ENCODE measurements around the gene DHX32.
"Not testable (repeated sequence)": the region's sequence is repeated elsewhere in the genome, so short reads cannot be mapped to it uniquely, and the experiment has no call there.

Gene DHX32

GRCh38 chr10:125881192-125881591 is at the start of gene DHX32:
Gene DHX32, minus strand, starts transcription at chr10:125881292. Its CDS starts 468 bp downstream, at chr10:125880824.
- FAIRE-seq: no peak

DNA sequence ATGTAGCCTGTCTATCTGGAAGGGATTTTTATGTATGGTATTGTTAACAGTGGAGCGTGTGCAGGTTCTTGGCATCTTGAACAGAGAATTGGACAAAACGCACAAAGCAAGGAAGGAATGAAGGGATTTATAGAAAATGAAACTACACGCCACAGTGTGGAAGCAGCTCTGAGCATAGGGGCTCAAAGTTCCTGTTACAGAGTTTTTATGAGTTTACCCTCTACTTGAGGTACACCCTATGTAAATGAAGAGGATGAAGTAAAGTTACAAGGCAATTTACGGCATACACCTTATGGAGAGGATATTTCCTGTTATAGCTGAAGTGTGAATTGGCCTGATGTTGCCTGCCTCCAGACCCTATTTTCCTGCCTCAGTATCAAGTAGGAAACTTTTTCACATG is 48.5 kb upstream of the DHX32 start:
- no peak for FAIRE-seq

DNA sequence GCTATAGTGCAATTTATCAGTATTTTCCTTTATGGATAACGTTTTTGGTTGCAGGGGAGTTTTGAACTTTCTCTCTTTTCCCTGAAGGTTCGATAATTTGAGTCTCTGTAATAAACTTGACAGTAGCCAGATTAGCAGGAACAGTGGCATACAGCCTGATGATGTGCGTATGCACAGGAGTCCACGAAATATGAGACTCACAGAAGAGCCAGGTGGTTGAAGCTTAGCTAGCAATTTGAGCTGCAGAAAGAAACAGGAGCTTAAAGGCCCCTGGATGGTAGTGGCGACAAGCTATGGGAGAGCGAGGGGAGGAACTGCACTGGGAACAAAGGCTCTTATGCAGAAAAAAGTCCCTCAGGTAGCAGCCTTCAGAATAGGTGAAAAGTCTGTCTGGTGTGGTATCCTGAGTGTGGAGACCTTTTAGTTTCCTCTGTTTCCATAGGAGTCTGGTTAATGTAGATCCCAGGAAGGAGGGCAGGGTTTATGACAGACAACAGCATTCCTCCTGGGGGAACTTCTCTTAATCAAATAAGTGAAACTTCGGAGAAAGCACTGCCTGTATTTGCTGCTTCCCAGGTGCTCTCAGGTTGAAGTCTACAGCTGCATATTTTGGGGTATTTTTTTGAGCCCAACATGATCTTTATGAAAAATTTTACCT is 48.0 kb upstream of the DHX32 start:
- FAIRE-seq: no peak

- FAIRE-seq: not testable (repeated sequence)
Observed at GRCh38 chr10:125927265-125927664, 46.2 kb upstream of the DHX32 start.

GRCh38 chr10:125926247-125926646 is 45.2 kb upstream of the DHX32 start:
- peak; percentile 94 for FAIRE-seq

GRCh38 chr10:125925262-125925834 is 44.3 kb upstream of the DHX32 start:
- no peak for FAIRE-seq

DNA sequence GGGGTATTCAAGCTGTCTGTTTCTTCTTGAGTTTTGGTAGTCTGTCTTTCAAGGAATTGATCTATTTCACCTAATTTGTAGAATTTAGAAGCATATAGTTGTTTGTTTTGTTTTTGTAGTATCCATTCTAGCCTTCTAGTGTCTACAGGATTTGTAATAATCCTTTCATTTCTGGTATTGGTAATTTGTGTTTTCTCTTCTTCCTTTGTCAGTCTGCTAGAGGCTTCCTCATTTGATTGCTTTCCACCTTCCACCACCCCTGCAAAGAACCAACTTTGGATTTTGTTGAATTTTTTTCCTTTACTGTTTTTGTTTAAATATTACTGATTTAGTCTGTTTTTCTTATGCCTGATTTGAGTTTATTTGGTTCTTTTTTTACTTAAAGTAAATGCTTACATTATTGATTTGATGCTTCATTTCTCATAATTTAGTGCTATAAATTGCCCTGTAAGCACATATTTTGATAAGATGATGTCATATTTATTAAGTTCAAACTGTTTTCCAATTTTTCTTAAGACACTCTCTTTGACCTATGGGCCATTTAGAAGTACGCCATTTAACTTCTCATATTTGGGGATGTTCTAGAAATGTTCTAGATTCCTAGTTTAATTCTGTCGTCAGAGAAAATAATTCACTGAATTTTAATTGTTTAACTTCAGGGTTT is 40.7 kb upstream of the DHX32 start:
- not testable (repeated sequence) for FAIRE-seq

- not testable (repeated sequence) for FAIRE-seq
Observed at GRCh38 chr10:125917704-125918361, 36.7 kb upstream of the DHX32 start.

GRCh38 chr10:125916977-125917376 is 35.9 kb upstream of the DHX32 start:
- FAIRE-seq: no peak

- FAIRE-seq: not testable (repeated sequence)
Observed at GRCh38 chr10:125913277-125913676, 32.2 kb upstream of the DHX32 start.

DNA sequence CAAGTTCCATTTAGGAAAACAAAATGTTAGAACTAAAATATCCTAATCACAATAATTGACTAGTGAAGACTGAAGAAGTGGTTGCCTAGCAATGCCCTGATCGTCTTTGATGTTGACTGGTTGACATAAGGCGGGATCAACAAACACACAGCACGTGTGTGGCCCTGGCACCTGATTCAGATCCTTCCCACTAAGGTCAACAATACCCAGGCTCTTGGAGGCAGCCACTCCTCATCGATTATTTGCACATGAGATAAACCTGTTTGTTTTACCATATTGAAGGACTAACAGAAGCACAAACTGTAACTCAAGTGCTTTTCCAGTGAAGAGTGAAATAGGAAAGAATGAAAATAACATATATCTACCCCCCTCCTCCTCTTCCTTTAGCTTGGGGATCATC is 30.9 kb upstream of the DHX32 start:
- FAIRE-seq: no peak

DNA sequence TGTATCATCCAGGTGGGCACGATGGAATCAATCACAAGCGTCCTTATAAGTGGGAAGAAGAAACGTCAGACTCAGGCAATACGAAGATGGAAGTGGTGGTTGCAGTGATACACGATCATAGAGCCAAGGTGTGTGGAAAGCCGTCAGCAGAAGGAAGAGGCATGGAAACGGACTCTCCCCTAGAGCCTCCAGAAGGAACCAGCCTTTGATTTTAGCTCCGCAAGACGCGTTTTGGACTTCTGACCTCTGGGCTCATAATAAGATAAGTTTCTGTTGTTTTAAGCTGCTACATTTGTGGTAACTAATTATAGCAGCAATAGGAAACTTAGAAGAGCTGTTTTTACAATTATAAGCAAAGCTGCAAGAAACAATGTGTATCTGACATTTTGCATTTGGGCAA is 30.1 kb upstream of the DHX32 start:
- no peak for FAIRE-seq

GRCh38 chr10:125909491-125909890 is 28.4 kb upstream of the DHX32 start:
- not testable (repeated sequence) for FAIRE-seq

DNA sequence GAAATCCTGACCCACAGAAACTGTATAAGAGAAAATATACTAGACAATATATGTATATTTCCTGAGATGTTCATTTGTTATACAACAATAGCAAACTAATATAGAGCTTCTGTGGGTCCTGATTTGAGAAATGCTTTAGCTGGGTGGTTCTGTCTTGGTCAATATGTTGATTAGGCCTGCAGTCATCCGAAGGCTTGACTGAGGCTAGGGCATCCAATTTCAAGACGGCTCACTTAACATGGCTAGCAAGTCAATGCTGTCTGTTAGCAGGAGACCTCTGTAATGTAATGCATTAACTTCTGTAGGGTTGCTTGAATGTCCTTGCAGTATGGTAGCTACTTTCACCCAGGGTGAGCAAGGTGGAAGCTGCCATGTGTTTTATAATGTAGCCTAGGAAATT is 27.7 kb upstream of the DHX32 start:
- peak; percentile 43 for FAIRE-seq

GRCh38 chr10:125907598-125907997 is 26.5 kb upstream of the DHX32 start:
- not testable (repeated sequence) for FAIRE-seq

- not testable (repeated sequence) for FAIRE-seq
Observed at GRCh38 chr10:125905069-125905994, 24.2 kb upstream of the DHX32 start.

GRCh38 chr10:125903135-125903640 is 22.1 kb upstream of the DHX32 start:
- not testable (repeated sequence) for FAIRE-seq

DNA sequence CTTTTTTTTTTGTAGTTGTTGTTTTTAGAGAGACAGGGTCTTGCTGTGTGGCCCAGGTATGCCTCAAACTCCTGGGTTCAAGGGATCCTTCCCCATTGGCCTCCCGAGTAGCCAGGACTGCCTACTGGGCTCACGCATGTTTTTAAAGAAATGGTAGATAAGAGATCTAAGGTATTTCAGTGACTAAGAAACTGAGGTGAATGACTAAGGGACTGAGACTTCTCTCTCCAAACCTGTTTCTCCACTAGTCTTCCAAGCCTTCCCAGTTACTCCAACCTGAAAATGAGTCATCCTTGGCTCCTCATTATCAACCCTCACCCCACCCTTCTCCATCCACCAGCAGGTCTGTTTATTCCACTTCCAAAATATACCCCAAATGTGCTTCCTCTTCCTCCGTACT is 19.9 kb upstream of the DHX32 start:
- not testable (repeated sequence) for FAIRE-seq

DNA sequence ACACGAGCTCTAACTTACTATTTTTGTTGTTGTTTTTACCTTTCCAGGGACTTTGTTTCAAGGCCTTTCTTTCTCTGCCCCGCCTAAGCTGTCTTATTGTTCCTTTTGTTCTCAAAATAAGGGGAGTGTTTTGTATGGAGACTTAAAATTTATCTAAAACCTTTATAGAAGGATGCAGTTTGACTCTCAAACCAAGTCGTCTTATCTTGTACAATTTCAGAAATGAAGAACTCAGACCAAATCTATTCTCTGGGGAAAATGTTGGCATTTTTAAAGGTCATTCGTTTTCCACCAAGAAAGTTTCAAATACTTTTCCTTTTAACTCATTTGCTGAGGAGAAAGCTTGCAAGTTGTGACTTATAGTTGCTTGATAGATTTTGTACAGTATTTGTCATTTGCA is 16.2 kb upstream of the DHX32 start:
- not testable (repeated sequence) for FAIRE-seq

DNA sequence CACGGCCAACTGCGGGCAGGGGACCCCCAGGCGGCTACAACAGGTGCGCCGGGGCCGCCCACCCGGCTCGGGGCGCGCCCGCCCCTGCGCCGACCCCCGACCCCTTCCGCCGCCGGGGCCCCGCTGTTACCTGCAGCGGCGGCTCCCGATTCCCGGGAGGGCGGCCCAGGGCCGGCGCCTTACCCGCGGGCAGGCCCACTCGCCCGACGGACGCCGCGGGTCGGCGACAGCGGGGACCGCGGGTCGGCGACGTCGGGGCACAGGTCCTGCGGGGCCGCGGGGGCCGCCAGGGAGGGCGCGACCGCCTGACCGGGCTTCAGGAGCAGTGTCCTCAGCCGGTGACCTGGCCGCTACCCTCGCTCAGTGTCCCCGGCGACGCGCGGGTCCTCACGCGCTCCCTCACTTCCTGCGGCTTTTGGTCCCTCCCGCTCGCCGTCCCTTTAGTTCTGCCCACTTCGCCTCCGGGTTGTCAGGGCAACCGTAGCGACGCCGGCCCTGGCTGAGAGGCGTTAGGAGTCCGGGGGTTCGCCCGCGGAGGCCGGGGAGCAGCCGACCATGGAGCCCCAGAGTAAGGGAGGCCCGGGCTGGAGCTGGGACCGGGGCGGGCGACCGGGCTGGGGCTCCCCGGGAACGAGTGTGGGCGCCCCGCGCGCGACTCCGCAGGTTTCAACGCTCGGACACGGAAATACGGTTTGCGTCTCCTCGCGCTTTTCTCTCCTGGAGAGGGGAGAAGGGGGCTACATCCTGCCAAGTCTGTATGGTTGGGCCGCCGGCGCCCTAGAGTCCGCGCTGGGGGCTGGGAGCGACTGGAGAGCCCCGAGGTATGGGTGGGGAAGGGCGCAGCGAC is 15.2 kb upstream of the DHX32 start, which contains the start of gene FANK1:
FANK1 (plus strand) TSS at position 477 of the 847 bp plus-strand sequence; CDS start at position 556, 79 bp downstream.
- not testable (repeated sequence) for FAIRE-seq
